HepG2 (cell line): ENCODE data around the gene SLC25A46. TPM values are rescaled to one million over a fixed set of nuclear protein-coding genes. Genes with fewer than 3 reads are reported as not detected.

Experiments used
- ATAC-seq: fragments of 200-7000 bp; cut with Tn5 transposase; 3 replicates; pipeline ENCODE4 v1.9.1; 2020; ENCODE audit warnings: mild to moderate bottlenecking, moderate library complexity
- BruUV-seq: library from RNA; stranded (reverse); fragments of 400-500 nt; replicated peaks from 2 replicates; lab custom pipeline; 2021; lab: Mats Ljungman, UMichigan
- CTCF ChIA-PET: fragments of 300-600 bp; formaldehyde crosslinking; extraction: SDS; loops from one replicate; lab custom pipeline; 2021; ENCODE audit warnings: low total read pairs, inconsistent platforms, low intra/inter-chr PET ratio; lab: Yijun Ruan, JAX
- POLR2A ChIA-PET: fragments of 350-600 bp; sonication (Branson Sonifier 250); formaldehyde crosslinking; loops from one replicate; lab custom pipeline; 2020; ENCODE audit warnings: antibody characterized with exemption, inconsistent platforms; lab: Yijun Ruan, JAX
- DNase-seq: peaks from one replicate; pipeline ENCODE4 v3.0.0-alpha.2; 2015; ENCODE audit warnings: low spot score
- FAIRE-seq: peaks from 3 replicates; lab custom pipeline; 2011; peaks lifted over from hg19 to GRCh38; lab: Jason Lieb, UNC
- H2AFZ ChIP-seq: one replicate; pipeline ENCODE4 v1.6.1; 2011; ENCODE audit warnings: low read length, inconsistent platforms
- H3K27ac ChIP-seq: fragments of 300-600 bp; 3 replicates; pipeline ENCODE4 v1.8.0; 2011; ENCODE audit warnings: mixed run types, mild to moderate bottlenecking, mixed read lengths, low read length, inconsistent platforms; ENCODE audit not compliant: insufficient read depth; ENCODE audit errors: extremely low read length
- H3K27me3 ChIP-seq, 2 experiments: fragments of 200-600 bp in 1 of 2; 2 replicates in 1 of 2; 3 replicates in 1 of 2; pipeline versions ENCODE4 v1.6.0 to v1.8.0; 2011; ENCODE audit warnings: low read length in 2 of 2, mild to moderate bottlenecking in 2 of 2, moderate library complexity in 2 of 2, inconsistent platforms in 1 of 2; ENCODE audit not compliant: insufficient read depth in 2 of 2, control insufficient read depth in 1 of 2
- H3K36me3 ChIP-seq, 2 experiments: fragments of 200-600 bp in 1 of 2; replicated peaks in 1 of 2; 2 replicates in 1 of 2; 3 replicates in 1 of 2; pipeline versions ENCODE4 v1.5.1 to v1.8.0; 2011; ENCODE audit warnings: low read length in 2 of 2, inconsistent platforms in 1 of 2; ENCODE audit not compliant: insufficient read depth in 2 of 2, control insufficient read depth in 1 of 2
- H3K4me1 ChIP-seq: 2 replicates; pipeline ENCODE4 v1.5.1; 2012; ENCODE audit warnings: low read length, inconsistent platforms; ENCODE audit not compliant: insufficient read depth
- H3K4me2 ChIP-seq: 2 replicates; pipeline ENCODE4 v1.6.0; 2011; ENCODE audit warnings: low read depth, low read length, inconsistent platforms
- H3K4me3 ChIP-seq, 3 experiments: fragments of 200-600 bp in 1 of 3; sonication (generic), shearing (Covaris generic) in 1 of 3; replicated peaks in 1 of 3; 2 replicates each; pipeline ENCODE4 v1.5.1; 2011 to 2016; ENCODE audit warnings: low read length in 3 of 3, inconsistent platforms in 2 of 3, low read depth in 2 of 3, mild to moderate bottlenecking in 2 of 3, control low read depth in 1 of 3, mixed read lengths in 1 of 3; ENCODE audit not compliant: insufficient read depth in 1 of 3
- H3K79me2 ChIP-seq: one replicate; pipeline ENCODE4 v1.6.1; 2011; ENCODE audit warnings: low read length, inconsistent platforms; ENCODE audit not compliant: insufficient read depth
- H3K9ac ChIP-seq: 2 replicates; pipeline ENCODE4 v1.6.0; 2011; ENCODE audit warnings: mild to moderate bottlenecking, low read depth, low read length, inconsistent platforms; ENCODE audit not compliant: insufficient read depth
- H3K9me3 ChIP-seq: 2 replicates; pipeline ENCODE4 v1.5.1; 2012; ENCODE audit warnings: mild to moderate bottlenecking, low read length
- H4K20me1 ChIP-seq: 2 replicates; pipeline ENCODE4 v1.6.0; 2011; ENCODE audit warnings: inconsistent platforms, mild to moderate bottlenecking, low read length, moderate library complexity; ENCODE audit not compliant: insufficient read depth
- ATM ChIP-seq: fragments of 450-650 bp; IDR thresholded peaks from 2 replicates; pipeline ENCODE4 v1.7.1; 2017; ENCODE audit warnings: mild to moderate bottlenecking, borderline replicate concordance
- ESRRA ChIP-seq: sonication (generic); formaldehyde crosslinking; IDR thresholded peaks from 2 replicates; pipeline ENCODE4 v1.5.1; 2020; ENCODE audit warnings: mild to moderate bottlenecking, low read depth, missing genetic modification reagents
- ETV6 ChIP-seq: sonication (generic); formaldehyde crosslinking; conservative IDR thresholded peaks from 2 replicates; pipeline ENCODE4 v1.4.0; 2020; ENCODE audit warnings: missing genetic modification reagents
- HNRNPLL ChIP-seq: fragments of 200-400 bp; formaldehyde crosslinking; IDR thresholded peaks from 2 replicates; pipeline ENCODE4 v1.6.1; 2017; ENCODE audit warnings: mild to moderate bottlenecking, low read depth, low read length; ENCODE audit not compliant: poor library complexity, severe bottlenecking
- KAT7 ChIP-seq: IDR thresholded peaks from 2 replicates; pipeline ENCODE4 v1.6.1; 2018; ENCODE audit warnings: borderline replicate concordance, missing compliant biosample characterization
- MAFG ChIP-seq: sonication (generic); formaldehyde crosslinking; IDR thresholded peaks from 2 replicates; pipeline ENCODE4 v1.5.1; 2020; ENCODE audit warnings: mild to moderate bottlenecking, missing genetic modification reagents
- NFIC ChIP-seq: IDR thresholded peaks from 2 replicates; pipeline ENCODE4 v1.6.1; 2012; ENCODE audit warnings: mild to moderate bottlenecking, low read length, inconsistent platforms
- PRPF4 ChIP-seq: fragments of 200-400 bp; formaldehyde crosslinking; IDR thresholded peaks from 2 replicates; pipeline ENCODE4 v1.6.1; 2016; ENCODE audit warnings: low read length, low read depth; ENCODE audit not compliant: poor library complexity, severe bottlenecking
- TAF1 ChIP-seq: sonication (generic); formaldehyde crosslinking; IDR thresholded peaks from 2 replicates; pipeline ENCODE4 v1.4.0; 2020; ENCODE audit warnings: missing genetic modification reagents
- WGBS: methylation state at CpG from one replicate; pipeline ENCODE4 v1.1.6; 2017; ENCODE audit warnings: low lambda C conversion rate; 5-methylcytosine and 5-hydroxymethylcytosine counted together
- in situ Hi-C: cut with HindIII; loops from 2 replicates; pipeline ENCODE4 v1.10.0; 2017; ENCODE audit warnings: low pct_unique_long_range_greater_than_20kb; ENCODE audit not compliant: extremely low pct_ligation_motif_present
- intact Hi-C: fragments of 100-400 bp; cut with micrococcal nuclease; formaldehyde crosslinking; loops from one replicate; pipeline ENCODE4 v1.10.0; 2022; ENCODE audit not compliant: unreplicated experiment
- polyA plus RNA-seq, 8 experiments: library from polyadenylated mRNA; depleted of rRNA in 3 of 8; stranded (reverse) in 7 of 8; unstranded in 1 of 8; fragments of >200 nt; fragmentation: Illumina TruSeq in 4 of 8; extraction: Trizol in 4 of 8; gene quantifications; 2 replicates each; pipeline versions ENCODE4 v1.2.1 to v1.2.3, GENCODE V29; 2011 to 2016; ENCODE audit warnings: low read depth in 4 of 8, missing spikeins in 1 of 8, mixed read lengths in 1 of 8; ENCODE audit not compliant: insufficient read depth in 1 of 8
- total RNA-seq, 5 experiments: library from RNA; depleted of rRNA; stranded (reverse); fragments of >200 nt; fragmentation: Illumina TruSeq; extraction: Trizol; gene quantifications; 2 replicates each; pipeline ENCODE4 v1.2.3, GENCODE V29; 2016; ENCODE audit warnings: low read depth in 1 of 5
- TF ChIP-seq, protein P1 (sequence below): IDR thresholded peaks from 2 replicates; pipeline ENCODE4 v1.6.1; 2016; ENCODE audit warnings: missing compliant biosample characterization, missing genetic modification reagents, borderline replicate concordance
- TF ChIP-seq, protein P2 (sequence below): sonication (generic); formaldehyde crosslinking; IDR thresholded peaks from 2 replicates; pipeline ENCODE4 v1.4.0; 2020; ENCODE audit warnings: missing genetic modification reagents
- TF ChIP-seq, protein P3 (sequence below), 2 experiments: sonication (generic) in 1 of 2; formaldehyde crosslinking in 1 of 2; IDR thresholded peaks; 2 replicates each; pipeline versions ENCODE4 v1.6.1 to v1.9.0; 2014 to 2022; ENCODE audit warnings: antibody characterized with exemption in 1 of 2, borderline replicate concordance in 1 of 2, inconsistent platforms in 1 of 2, low read depth in 1 of 2, missing genetic modification reagents in 1 of 2

Gene SLC25A46
- total and polyA plus RNA-seq, 2 of the 13 experiments (the other 11 are each of a cell fraction or from before 2014, with no cell fraction given): 14.2 to 34.6 TPM

DNA sequence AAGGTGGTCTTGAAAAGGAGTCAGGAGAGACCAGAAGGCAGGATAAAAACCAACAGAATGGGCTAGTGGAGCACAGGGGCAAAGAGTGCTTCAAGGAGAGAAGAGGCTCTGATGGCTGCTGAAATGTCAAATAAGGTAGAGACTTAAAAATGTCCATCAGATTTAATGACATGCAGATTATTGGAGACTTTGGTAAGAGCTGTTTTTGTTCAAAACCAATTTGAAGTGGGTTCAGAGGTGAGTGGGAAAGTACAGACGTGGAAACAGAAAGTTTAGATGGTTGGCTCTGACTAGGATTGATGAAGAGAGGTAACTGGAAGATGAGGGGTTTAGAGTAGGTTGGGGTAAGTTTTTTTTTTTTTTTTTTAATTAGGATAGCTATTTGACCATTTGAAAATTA, 14.1 kb downstream of the SLC25A46 start:
- in situ Hi-C loops (loop anchor here (10.0 kb wide), 1 partner anchor 312 kb away; no protein-coding TSS in a partner anchor), intact Hi-C loops (loop anchor here (10.0 kb wide), 2 partner anchors 342 to 1412 kb away; partner anchors contain the start of gene WDR36)
- Histone ChIP-seq H3K9me3 (no peaks in the 10 kb centered on the region), H3K4me2 (no peak overlapping the region), H2AFZ (no peak overlapping the region), H4K20me1 (no peaks in the 10 kb centered on the region), H3K79me2 (no peaks in the 10 kb centered on the region), H3K27me3 (no peaks in the 10 kb centered on the region), H3K4me1 (no peaks in the 10 kb centered on the region), H3K9ac (no peak overlapping the region), H3K36me3 (peaks cover 2 to 11% of the 10 kb centered on the region in 2 experiments; a peak in 2 of 5 replicates), H3K27ac (no peak overlapping the region), H3K4me3 (no peak overlapping the region)
- BruUV-seq: no TSS peak
- WGBS: 88% methylated on average over 1 of the region's 1 CpG
- no peak for DNase-seq
- no peak for FAIRE-seq
- ATAC-seq: no peak
- CTCF ChIA-PET: no interaction called here
- POLR2A ChIA-PET: no interaction called here
- TF ChIP-seq HNRNPLL (no peak), MAFG (CRISPR knock-in tag) (no peak), KAT7 (no peak), NFIC (no peak), PRPF4 (no peak), TAF1 (CRISPR knock-in tag) (no peak), ESRRA (CRISPR knock-in tag) (no peak), ETV6 (no peak), ATM (no peak)
- TF ChIP-seq, protein P1, sequence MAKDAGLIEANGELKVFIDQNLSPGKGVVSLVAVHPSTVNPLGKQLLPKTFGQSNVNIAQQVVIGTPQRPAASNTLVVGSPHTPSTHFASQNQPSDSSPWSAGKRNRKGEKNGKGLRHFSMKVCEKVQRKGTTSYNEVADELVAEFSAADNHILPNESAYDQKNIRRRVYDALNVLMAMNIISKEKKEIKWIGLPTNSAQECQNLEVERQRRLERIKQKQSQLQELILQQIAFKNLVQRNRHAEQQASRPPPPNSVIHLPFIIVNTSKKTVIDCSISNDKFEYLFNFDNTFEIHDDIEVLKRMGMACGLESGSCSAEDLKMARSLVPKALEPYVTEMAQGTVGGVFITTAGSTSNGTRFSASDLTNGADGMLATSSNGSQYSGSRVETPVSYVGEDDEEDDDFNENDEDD (CRISPR knock-in tag): no peak
- TF ChIP-seq, protein P2, sequence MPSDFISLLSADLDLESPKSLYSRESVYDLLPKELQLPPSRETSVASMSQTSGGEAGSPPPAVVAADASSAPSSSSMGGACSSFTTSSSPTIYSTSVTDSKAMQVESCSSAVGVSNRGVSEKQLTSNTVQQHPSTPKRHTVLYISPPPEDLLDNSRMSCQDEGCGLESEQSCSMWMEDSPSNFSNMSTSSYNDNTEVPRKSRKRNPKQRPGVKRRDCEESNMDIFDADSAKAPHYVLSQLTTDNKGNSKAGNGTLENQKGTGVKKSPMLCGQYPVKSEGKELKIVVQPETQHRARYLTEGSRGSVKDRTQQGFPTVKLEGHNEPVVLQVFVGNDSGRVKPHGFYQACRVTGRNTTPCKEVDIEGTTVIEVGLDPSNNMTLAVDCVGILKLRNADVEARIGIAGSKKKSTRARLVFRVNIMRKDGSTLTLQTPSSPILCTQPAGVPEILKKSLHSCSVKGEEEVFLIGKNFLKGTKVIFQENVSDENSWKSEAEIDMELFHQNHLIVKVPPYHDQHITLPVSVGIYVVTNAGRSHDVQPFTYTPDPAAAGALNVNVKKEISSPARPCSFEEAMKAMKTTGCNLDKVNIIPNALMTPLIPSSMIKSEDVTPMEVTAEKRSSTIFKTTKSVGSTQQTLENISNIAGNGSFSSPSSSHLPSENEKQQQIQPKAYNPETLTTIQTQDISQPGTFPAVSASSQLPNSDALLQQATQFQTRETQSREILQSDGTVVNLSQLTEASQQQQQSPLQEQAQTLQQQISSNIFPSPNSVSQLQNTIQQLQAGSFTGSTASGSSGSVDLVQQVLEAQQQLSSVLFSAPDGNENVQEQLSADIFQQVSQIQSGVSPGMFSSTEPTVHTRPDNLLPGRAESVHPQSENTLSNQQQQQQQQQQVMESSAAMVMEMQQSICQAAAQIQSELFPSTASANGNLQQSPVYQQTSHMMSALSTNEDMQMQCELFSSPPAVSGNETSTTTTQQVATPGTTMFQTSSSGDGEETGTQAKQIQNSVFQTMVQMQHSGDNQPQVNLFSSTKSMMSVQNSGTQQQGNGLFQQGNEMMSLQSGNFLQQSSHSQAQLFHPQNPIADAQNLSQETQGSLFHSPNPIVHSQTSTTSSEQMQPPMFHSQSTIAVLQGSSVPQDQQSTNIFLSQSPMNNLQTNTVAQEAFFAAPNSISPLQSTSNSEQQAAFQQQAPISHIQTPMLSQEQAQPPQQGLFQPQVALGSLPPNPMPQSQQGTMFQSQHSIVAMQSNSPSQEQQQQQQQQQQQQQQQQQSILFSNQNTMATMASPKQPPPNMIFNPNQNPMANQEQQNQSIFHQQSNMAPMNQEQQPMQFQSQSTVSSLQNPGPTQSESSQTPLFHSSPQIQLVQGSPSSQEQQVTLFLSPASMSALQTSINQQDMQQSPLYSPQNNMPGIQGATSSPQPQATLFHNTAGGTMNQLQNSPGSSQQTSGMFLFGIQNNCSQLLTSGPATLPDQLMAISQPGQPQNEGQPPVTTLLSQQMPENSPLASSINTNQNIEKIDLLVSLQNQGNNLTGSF: no peak
- TF ChIP-seq, protein P3, sequence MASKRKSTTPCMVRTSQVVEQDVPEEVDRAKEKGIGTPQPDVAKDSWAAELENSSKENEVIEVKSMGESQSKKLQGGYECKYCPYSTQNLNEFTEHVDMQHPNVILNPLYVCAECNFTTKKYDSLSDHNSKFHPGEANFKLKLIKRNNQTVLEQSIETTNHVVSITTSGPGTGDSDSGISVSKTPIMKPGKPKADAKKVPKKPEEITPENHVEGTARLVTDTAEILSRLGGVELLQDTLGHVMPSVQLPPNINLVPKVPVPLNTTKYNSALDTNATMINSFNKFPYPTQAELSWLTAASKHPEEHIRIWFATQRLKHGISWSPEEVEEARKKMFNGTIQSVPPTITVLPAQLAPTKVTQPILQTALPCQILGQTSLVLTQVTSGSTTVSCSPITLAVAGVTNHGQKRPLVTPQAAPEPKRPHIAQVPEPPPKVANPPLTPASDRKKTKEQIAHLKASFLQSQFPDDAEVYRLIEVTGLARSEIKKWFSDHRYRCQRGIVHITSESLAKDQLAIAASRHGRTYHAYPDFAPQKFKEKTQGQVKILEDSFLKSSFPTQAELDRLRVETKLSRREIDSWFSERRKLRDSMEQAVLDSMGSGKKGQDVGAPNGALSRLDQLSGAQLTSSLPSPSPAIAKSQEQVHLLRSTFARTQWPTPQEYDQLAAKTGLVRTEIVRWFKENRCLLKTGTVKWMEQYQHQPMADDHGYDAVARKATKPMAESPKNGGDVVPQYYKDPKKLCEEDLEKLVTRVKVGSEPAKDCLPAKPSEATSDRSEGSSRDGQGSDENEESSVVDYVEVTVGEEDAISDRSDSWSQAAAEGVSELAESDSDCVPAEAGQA (IDR thresholded peaks at IDR 0.05; ENCODE audit: low read depth): no peak
- TF ChIP-seq, protein P3 (CRISPR knock-in tag; IDR thresholded peaks at IDR 0.05; ENCODE audit: borderline replicate concordance): no peak
